ENCODE measurements around the gene INS. TPM values are rescaled to one million over a fixed set of nuclear protein-coding genes. Genes with fewer than 3 reads are reported as not detected.

The INS gene
- total RNA-seq, 6 experiments from 2014 or later, result not detected

DNA sequence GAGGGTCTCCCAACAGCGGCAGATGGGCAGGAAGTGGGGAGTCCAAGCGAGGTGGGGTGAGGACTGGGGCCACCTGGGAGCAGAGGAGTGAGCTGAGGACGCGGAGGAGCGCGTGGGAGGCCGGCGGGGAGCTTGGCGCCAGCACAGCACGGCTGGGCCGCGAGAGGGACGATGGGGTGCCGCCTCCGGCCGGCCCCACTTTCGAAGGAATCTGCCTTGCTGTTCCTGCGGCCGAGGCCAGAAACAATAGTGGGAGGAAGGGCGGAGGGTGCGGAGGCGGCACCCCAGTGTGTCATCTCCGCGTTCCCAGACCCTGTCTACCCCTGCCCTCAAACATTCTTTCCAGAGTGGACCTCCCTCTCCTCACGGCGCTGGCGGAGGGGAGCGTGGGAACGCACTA is 5.5 kb downstream of the INS start:
- no peaks in the 10 kb centered on the region for H3K9me3 Mint-ChIP-seq
- H3K36me3 Mint-ChIP-seq (ENCODE audit: low read depth), result no peaks in the 10 kb centered on the region
- H3K4me1 Mint-ChIP-seq (ENCODE audit: low read depth), result no peaks in the 10 kb centered on the region
- DNase-seq, result no peak
- H3K27me3 Mint-ChIP-seq (ENCODE audit: insufficient read depth), result peaks cover 14% of the 10 kb centered on the region
- H3K27ac Mint-ChIP-seq, result no peak overlapping the region
- H3K4me3 Mint-ChIP-seq, result no peak overlapping the region
- TF ChIP-seq CTCF (IDR thresholded peaks at IDR 0.05), result no peak

DNA sequence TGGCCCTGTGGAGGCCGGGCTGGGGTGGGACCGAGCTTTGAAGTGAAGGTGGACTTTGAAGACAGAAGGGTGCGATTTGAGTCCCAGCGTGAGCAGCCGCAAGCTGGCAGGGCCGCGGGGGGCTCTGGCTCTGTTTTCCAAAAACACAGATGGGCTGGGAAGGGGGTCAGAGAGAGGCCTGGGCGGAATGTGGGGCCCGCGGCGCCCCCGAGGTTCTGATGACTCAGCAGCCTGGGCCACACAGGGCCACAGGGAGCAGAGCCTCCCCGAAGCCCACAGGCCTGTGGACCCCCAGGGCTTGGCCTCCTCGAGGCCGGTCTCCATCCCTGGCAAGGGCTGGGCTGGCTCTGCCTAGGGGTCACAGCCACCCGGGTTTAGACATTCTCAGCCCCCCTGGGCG is 6.1 kb downstream of the INS start:
- DNase-seq, result no peak
- TF ChIP-seq CTCF (IDR thresholded peaks at IDR 0.05), result no peak
- no peaks in the 10 kb centered on the region for H3K36me3 Mint-ChIP-seq (ENCODE audit: low read depth)
- H3K27me3 Mint-ChIP-seq (ENCODE audit: insufficient read depth), result peaks cover 14% of the 10 kb centered on the region
- no peak overlapping the region for H3K27ac Mint-ChIP-seq
- H3K4me1 Mint-ChIP-seq (ENCODE audit: low read depth), result no peaks in the 10 kb centered on the region
- no peaks in the 10 kb centered on the region for H3K9me3 Mint-ChIP-seq
- no peak overlapping the region for H3K4me3 Mint-ChIP-seq

GRCh38 chr11:2154195-2154585 is 6.8 kb downstream of the INS start:
- H3K9me3 Mint-ChIP-seq, result no peaks in the 10 kb centered on the region
- no peaks in the 10 kb centered on the region for H3K4me1 Mint-ChIP-seq (ENCODE audit: low read depth)
- no peaks in the 10 kb centered on the region for H3K36me3 Mint-ChIP-seq (ENCODE audit: low read depth)
- no peak overlapping the region for H3K27ac Mint-ChIP-seq
- no peak overlapping the region for H3K4me3 Mint-ChIP-seq
- TF ChIP-seq CTCF (IDR thresholded peaks at IDR 0.05), result no peak
- peaks cover 18% of the 10 kb centered on the region for H3K27me3 Mint-ChIP-seq (ENCODE audit: insufficient read depth)
- no peak for DNase-seq

DNA sequence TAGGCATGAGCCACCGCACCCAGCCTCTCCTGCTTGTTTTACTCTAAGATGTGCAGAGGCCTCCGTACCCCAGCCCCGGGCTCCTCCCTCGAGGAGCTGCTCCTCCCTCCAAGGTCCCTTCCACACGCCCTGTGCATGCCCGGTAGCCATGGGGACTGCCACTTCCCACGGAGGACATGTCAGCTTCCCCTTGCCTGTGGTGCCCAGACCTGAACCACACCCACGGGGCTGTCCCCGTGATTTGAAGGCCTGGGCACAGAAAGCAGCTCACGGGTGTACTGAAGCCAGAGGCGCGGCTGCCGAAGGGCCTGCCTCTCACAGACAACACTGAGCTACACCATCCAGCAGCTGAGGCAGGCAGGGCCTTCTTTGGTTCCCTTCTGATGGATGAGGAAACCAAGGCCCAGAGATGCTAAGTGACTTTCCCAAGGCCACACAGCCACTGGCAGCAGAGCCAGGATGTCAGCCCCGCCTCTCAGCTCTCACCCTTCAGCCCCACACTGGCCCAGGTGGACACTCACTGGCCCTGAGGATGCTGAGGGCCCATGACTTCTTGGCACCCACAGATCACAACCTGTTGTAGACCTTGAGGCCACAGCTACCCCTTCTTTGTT is 7.3 kb downstream of the INS start:
- peaks cover 23% of the 10 kb centered on the region for H3K27me3 Mint-ChIP-seq (ENCODE audit: insufficient read depth)
- H3K36me3 Mint-ChIP-seq (ENCODE audit: low read depth), result no peaks in the 10 kb centered on the region
- no peaks in the 10 kb centered on the region for H3K4me1 Mint-ChIP-seq (ENCODE audit: low read depth)
- H3K9me3 Mint-ChIP-seq, result no peaks in the 10 kb centered on the region
- DNase-seq, result no peak
- TF ChIP-seq CTCF (IDR thresholded peaks at IDR 0.05), result no peak
- no peak overlapping the region for H3K27ac Mint-ChIP-seq
- H3K4me3 Mint-ChIP-seq, result no peak overlapping the region

- H3K27me3 Mint-ChIP-seq (ENCODE audit: insufficient read depth), result peaks cover 30% of the 10 kb centered on the region
- peak; percentile 39 for DNase-seq
- no peaks in the 10 kb centered on the region for H3K36me3 Mint-ChIP-seq (ENCODE audit: low read depth)
- H3K9me3 Mint-ChIP-seq, result no peaks in the 10 kb centered on the region
- H3K4me1 Mint-ChIP-seq (ENCODE audit: low read depth), result no peaks in the 10 kb centered on the region
- TF ChIP-seq CTCF (IDR thresholded peaks at IDR 0.05), result peak; percentile 84
- no peak overlapping the region for H3K27ac Mint-ChIP-seq
- no peak overlapping the region for H3K4me3 Mint-ChIP-seq
Observed at GRCh38 chr11:2151500-2152257, 9.3 kb downstream of the INS start.

All from HFFc6 (cell line).